ACC112 (cell line): ENCODE measurements around the gene RAB27B.
A peak's percentile ranks its signal among the peaks of the same experiment; 100 is the strongest.

Experiments used
- H2AFZ ChIP-seq: fragments of 200-600 bp; sonication (generic); one replicate; pipeline ENCODE4 v1.6.0; 2017; ENCODE audit warnings: antibody characterized with exemption, low read length; ENCODE audit not compliant: unreplicated experiment
- H3K27ac ChIP-seq: fragments of 200-600 bp; sonication (generic); 2 replicates; pipeline ENCODE4 v1.5.1; 2014; ENCODE audit warnings: low read depth, mild to moderate bottlenecking, antibody characterized with exemption, low read length, moderate library complexity
- H3K27me3 ChIP-seq: fragments of 200-600 bp; sonication (generic); 2 replicates; pipeline ENCODE4 v1.6.1; 2014; ENCODE audit warnings: mild to moderate bottlenecking, antibody characterized with exemption, low read length, moderate library complexity, mixed read lengths; ENCODE audit not compliant: insufficient read depth
- H3K36me3 ChIP-seq: fragments of 200-600 bp; sonication (generic); 2 replicates; pipeline ENCODE4 v1.6.1; 2016; ENCODE audit warnings: mild to moderate bottlenecking, antibody characterized with exemption, low read length, moderate library complexity, mixed read lengths; ENCODE audit not compliant: insufficient read depth
- H3K4me1 ChIP-seq: fragments of 200-600 bp; sonication (generic); one replicate; pipeline ENCODE4 v1.6.1; 2016; ENCODE audit warnings: low read length, mixed read lengths; ENCODE audit not compliant: insufficient read depth, unreplicated experiment, control insufficient read depth
- H3K4me3 ChIP-seq: fragments of 200-600 bp; sonication (generic); 2 replicates; pipeline ENCODE4 v1.5.1; 2014; ENCODE audit warnings: mild to moderate bottlenecking, low read depth, low read length
- H3K79me2 ChIP-seq: fragments of 200-600 bp; sonication (generic); one replicate; pipeline ENCODE4 v1.6.0; 2016; ENCODE audit warnings: low read length; ENCODE audit not compliant: control insufficient read depth, unreplicated experiment, insufficient read depth

The RAB27B gene

GRCh38 chr18:54926593-54927325 is 98.5 kb downstream of the RAB27B start:
- no peaks in the 10 kb centered on the region for H3K36me3 ChIP-seq
- H2AFZ ChIP-seq = no peak overlapping the region
- peak overlapping the region; percentile 51 for H3K27ac ChIP-seq
- no peaks in the 10 kb centered on the region for H3K27me3 ChIP-seq
- H3K4me1 ChIP-seq = peaks cover 41% of the 10 kb centered on the region
- H3K4me3 ChIP-seq = no peak overlapping the region
- no peaks in the 10 kb centered on the region for H3K79me2 ChIP-seq

GRCh38 chr18:54928236-54928635 is 100.0 kb downstream of the RAB27B start:
- Histone ChIP-seq H3K27ac (no peak overlapping the region), H3K4me1 (peaks cover 41% of the 10 kb centered on the region), H3K4me3 (no peak overlapping the region)

DNA sequence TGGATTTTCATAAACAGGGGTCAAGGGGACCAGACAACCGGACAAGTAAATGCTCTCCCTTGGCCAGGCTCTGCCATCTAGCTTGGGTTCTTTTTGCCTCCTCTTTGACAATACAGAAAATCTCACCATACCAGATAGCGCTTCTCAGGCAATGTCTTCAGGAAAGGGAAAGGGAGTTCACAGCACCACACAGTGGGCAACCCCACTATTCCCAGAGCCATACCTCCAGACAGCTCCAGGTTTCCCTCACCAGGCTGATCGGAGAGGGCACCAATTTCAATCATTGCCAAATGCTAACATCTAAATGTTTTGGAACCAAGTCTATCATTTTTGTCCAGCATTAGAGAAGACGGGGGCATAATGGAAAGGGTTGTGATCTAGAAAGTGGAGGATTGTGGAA is 102.9 kb downstream of the RAB27B start:
- no peak overlapping the region for H3K27ac ChIP-seq
- H2AFZ ChIP-seq = no peak overlapping the region
- no peaks in the 10 kb centered on the region for H3K27me3 ChIP-seq
- H3K4me1 ChIP-seq = peaks cover 21% of the 10 kb centered on the region
- no peak overlapping the region for H3K4me3 ChIP-seq
- no peaks in the 10 kb centered on the region for H3K79me2 ChIP-seq
- H3K36me3 ChIP-seq = no peaks in the 10 kb centered on the region

More at GRCh38 chr18:54928236-54928635, 100.0 kb downstream of the RAB27B start:
- no peaks in the 10 kb centered on the region for H3K36me3 ChIP-seq
- no peaks in the 10 kb centered on the region for H3K27me3 ChIP-seq
- no peaks in the 10 kb centered on the region for H3K79me2 ChIP-seq
- no peak overlapping the region for H2AFZ ChIP-seq

DNA sequence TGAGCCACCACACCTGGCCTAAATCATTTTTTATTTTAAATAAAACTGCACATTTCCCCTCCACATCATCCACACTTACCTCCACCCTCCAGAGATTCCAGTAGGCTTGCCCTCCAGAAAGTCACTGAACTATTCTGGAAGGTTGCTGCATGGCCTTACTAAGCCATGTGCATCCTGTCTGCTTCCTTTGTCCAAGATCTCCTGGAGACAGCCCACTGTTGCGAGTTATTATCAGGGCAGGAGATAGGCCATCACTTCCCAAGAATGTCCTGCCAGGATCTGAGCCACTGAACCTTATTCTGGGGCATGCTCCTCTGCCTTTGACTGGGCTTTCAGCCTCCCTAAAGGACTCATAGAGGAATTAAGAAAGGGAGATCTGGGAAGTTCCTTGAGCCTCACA is 104.2 kb downstream of the RAB27B start:
- peaks cover 9% of the 10 kb centered on the region for H3K4me1 ChIP-seq
- H3K4me3 ChIP-seq = no peak overlapping the region
- no peak overlapping the region for H3K27ac ChIP-seq
- H2AFZ ChIP-seq = no peak overlapping the region
- no peaks in the 10 kb centered on the region for H3K79me2 ChIP-seq
- H3K27me3 ChIP-seq = no peaks in the 10 kb centered on the region
- H3K36me3 ChIP-seq = no peaks in the 10 kb centered on the region

GRCh38 chr18:54938506-54938905 is 110.2 kb downstream of the RAB27B start:
- Histone ChIP-seq H3K36me3 (no peaks in the 10 kb centered on the region), H2AFZ (no peak overlapping the region), H3K27me3 (no peaks in the 10 kb centered on the region), H3K79me2 (no peaks in the 10 kb centered on the region), H3K27ac (no peak overlapping the region), H3K4me1 (no peaks in the 10 kb centered on the region), H3K4me3 (no peak overlapping the region)

DNA sequence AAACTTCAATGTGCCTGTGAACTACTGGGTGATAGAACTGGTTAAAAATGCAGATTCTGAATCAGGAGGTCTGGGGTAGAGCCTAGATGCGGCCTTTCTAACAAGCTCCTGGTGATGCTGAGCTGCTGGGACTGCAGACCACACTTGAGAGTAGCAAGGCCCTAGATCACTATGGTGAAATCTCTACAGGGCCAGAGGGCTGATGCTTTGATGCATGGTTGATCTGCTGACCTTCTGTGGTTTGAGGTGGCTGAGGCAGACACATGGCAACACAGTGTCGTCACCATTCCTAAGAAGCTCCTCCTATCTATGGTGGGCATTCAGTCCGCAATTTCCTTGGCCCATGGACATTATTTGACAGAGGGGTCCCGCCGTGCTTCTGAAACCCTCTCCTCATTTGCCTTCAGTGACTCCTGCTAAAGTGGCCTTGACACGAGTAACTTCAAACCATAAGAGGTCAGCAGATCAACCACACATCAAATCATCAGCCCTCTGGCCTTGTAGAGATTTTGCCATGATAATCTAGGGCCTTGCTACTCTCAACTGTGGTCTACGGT is 111.2 kb downstream of the RAB27B start:
- Histone ChIP-seq H2AFZ (no peak overlapping the region), H3K36me3 (no peaks in the 10 kb centered on the region), H3K27me3 (no peaks in the 10 kb centered on the region), H3K4me3 (no peak overlapping the region), H3K79me2 (no peaks in the 10 kb centered on the region), H3K27ac (no peak overlapping the region), H3K4me1 (no peaks in the 10 kb centered on the region)

GRCh38 chr18:54942144-54942543 is 113.9 kb downstream of the RAB27B start:
- H3K4me1 ChIP-seq = peaks cover 14% of the 10 kb centered on the region
- H3K36me3 ChIP-seq = no peaks in the 10 kb centered on the region
- no peaks in the 10 kb centered on the region for H3K79me2 ChIP-seq
- H3K27me3 ChIP-seq = no peaks in the 10 kb centered on the region
- H3K27ac ChIP-seq = no peak overlapping the region
- H3K4me3 ChIP-seq = no peak overlapping the region
- no peak overlapping the region for H2AFZ ChIP-seq

DNA sequence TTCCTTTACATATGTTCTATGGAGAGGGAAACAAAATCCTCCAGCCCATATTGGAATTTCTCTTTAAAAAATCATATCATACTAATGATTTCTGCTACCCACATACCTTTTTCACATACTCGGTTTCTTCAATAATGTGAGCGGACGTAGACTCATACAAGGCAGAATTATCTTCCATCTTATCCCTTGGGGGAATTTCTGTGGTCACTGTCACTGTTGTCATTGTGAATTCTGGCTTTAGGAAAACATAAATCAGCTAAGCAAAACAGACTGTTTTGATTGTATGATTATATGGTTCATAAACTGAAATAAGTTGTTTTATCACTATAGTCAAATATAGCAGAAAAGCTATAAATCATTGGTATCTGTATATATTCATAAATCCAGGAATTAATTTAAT is 114.3 kb downstream of the RAB27B start:
- Histone ChIP-seq H2AFZ (no peak overlapping the region), H3K4me3 (no peak overlapping the region), H3K27me3 (no peaks in the 10 kb centered on the region), H3K36me3 (no peaks in the 10 kb centered on the region), H3K4me1 (peaks cover 16% of the 10 kb centered on the region), H3K79me2 (no peaks in the 10 kb centered on the region), H3K27ac (no peak overlapping the region)
